ENCODE data around the gene PTGES3. TPM values are rescaled to one million over a fixed set of nuclear protein-coding genes. Genes with fewer than 3 reads are reported as not detected.
"Not testable (repeated sequence)": the region's sequence is repeated elsewhere in the genome, so short reads cannot be mapped to it uniquely, and the experiment has no call there.

Gene PTGES3
- total RNA-seq, 4 donors from 2014 or later: 101 to 132 (median 124) TPM

DNA sequence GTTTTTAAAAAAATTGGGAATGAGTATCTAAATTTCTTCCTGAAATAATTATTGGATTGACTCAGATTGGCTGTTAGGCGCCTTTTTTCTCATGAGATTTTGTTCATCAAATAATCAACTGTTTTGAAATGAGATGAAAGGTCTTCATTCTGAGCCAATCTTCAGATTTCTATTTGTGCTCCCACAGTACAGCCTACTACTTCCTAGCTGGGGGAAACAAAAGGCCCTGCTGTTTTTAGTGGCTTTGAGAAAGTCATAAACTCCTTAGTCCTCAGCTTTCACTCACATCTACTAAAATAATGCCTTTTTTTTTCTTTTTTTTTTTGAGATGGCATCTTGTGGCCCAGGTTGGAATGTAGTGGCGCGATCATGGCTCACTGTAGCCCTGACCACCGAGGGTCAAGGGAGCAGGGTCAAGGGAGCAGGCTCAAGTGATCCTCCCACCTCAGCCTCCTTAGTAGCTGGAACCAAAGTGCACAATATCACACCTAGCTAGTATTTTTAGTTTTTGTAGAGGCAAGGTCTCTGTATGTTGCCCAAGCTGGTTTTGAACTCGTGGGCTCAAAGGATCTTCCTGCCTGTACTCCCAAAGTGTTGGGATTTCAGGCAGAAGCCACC lies 21.8 kb upstream of the PTGES3 start:
- H3K36me3 ChIP-seq: peaks cover 37 to 39% of the 10 kb centered on the region in 2 donors
- WGBS, 2 donors: 88 to 92% methylated on average over 5 of the region's 5 CpGs
- TF ChIP-seq, protein P1, sequence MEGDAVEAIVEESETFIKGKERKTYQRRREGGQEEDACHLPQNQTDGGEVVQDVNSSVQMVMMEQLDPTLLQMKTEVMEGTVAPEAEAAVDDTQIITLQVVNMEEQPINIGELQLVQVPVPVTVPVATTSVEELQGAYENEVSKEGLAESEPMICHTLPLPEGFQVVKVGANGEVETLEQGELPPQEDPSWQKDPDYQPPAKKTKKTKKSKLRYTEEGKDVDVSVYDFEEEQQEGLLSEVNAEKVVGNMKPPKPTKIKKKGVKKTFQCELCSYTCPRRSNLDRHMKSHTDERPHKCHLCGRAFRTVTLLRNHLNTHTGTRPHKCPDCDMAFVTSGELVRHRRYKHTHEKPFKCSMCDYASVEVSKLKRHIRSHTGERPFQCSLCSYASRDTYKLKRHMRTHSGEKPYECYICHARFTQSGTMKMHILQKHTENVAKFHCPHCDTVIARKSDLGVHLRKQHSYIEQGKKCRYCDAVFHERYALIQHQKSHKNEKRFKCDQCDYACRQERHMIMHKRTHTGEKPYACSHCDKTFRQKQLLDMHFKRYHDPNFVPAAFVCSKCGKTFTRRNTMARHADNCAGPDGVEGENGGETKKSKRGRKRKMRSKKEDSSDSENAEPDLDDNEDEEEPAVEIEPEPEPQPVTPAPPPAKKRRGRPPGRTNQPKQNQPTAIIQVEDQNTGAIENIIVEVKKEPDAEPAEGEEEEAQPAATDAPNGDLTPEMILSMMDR (IDR thresholded peaks at IDR 0.05): no peak
- no peak for TF ChIP-seq POLR2A (IDR thresholded peaks at IDR 0.05)
- DNase-seq: no peak
- no peaks in the 10 kb centered on the region for H3K27me3 ChIP-seq
- no peak overlapping the region for H3K27ac ChIP-seq
- intact Hi-C loops (cut with DNase I): no loop called here
- H3K4me3 ChIP-seq (replicated peaks in 1 of 3): no peak overlapping the region
- no peaks in the 10 kb centered on the region for H3K4me1 ChIP-seq
- H3K9me3 ChIP-seq: no peaks in the 10 kb centered on the region

DNA sequence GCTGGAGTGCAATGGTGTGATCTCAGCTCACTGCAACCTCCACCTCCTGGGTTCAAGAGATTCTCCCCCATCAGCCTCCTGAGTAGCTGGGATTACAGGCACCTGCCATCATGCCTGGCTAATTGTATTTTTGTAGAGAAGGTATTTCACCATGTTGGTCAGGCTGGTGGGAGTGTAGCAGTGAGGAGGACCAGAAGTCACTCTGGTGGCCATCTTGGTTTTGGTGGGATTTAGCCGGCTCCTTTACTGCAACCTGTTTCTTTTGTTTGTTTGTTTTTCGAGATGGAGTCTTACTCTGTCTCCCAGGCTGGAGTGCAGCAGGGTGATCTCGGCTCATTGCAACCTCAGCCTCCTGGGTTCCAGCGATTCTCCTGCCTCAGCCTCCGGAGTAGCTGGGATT lies 16.4 kb upstream of the PTGES3 start:
- H3K9me3 ChIP-seq; H3K36me3 ChIP-seq; H3K4me1 ChIP-seq; H3K27me3 ChIP-seq; intact Hi-C loops (cut with DNase I); H3K27ac ChIP-seq; DNase-seq; H3K4me3 ChIP-seq (replicated peaks in 1 of 3): not testable (repeated sequence)
- WGBS, 2 donors: 80 to 84% methylated on average over 5 of the region's 5 CpGs

DNA sequence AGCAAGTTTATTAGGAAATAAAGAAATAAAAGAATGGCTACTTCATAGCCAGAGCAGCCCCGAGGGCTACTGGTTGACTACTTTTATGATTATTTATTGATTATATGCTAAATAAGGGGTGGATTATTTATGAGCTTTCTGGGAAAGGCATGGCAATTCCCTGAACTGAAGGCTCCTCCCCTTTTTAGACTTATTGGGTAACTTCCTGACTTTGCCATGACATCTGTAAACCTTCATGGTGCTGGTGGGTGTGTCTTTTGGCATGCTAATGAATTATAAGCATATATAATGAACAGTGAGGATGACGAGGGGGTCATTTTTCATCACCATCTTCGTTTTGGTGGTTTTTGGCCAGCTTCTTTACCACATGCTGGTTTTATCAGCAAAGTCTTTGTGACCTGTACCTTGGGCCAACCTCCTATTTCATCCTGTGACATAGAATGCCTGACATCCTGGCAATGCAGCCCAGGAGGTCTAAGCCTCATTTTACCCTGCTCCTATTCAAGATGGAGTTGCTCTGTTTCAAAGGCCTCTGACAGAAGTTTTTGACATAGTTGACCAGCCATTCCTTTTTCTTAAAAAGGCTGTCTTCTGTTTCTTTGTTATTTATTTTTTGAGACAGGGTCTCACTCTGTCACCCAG lies 11.1 kb upstream of the PTGES3 start:
- 80 to 93% methylated on average over 3 of the region's 3 CpGs for WGBS, 2 donors
- TF ChIP-seq POLR2A (IDR thresholded peaks at IDR 0.05): no peak
- Histone ChIP-seq H3K4me3 (replicated peaks in 1 of 3) (no peak overlapping the region), H3K4me1 (no peaks in the 10 kb centered on the region), H3K9me3 (no peaks in the 10 kb centered on the region), H3K36me3 (no peaks in the 10 kb centered on the region), H3K27me3 (no peaks in the 10 kb centered on the region), H3K27ac (no peak overlapping the region)
- DNase-seq: no peak
- intact Hi-C loops (cut with DNase I): no loop called here

DNA sequence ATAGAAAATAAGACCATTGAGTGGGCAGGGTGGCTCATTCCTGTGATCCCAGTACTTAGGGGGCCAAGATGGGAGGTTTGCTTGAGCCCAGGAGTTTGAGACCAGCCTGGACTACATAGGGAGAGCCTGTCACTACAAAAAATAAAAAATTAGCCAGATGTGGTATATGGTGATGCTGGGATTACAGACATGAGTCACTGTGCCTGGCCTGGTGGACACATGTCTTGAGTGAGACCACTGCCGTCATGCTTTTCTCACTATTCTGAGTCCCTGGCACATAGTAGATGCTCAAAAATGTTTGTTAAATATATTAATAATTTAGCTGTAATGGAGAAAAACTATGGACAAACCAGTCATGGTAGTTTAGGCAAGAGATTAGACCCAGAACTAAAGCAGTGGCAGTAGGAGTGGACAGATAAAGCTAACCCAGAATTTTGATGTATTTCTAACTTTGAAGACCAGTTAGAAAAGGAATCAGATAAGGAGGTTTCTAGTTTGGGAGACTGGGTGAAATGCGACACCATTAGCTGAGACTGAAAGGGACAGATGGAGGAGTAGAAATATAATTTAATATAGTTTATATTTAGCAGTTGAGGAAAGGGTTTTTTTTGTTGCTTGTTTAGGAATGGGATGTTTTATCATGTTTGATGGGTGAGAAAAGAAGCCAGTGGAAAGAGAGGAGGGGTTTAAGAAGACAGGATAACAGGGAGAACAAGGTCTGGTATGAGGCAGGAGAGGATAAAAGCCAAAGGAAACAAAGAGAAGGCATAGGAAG lies 7.4 kb upstream of the PTGES3 start:
- WGBS, 2 donors: 81 to 82% methylated on average over 2 of the region's 2 CpGs
- no peak for DNase-seq
- Histone ChIP-seq H3K27ac (no peak overlapping the region), H3K4me1 (no peaks in the 10 kb centered on the region), H3K36me3 (no peaks in the 10 kb centered on the region), H3K9me3 (no peaks in the 10 kb centered on the region), H3K27me3 (no peaks in the 10 kb centered on the region), H3K4me3 (replicated peaks in 1 of 3) (no peak overlapping the region)
- TF ChIP-seq, protein P1 (IDR thresholded peaks at IDR 0.05): no peak
- no peak for TF ChIP-seq POLR2A (IDR thresholded peaks at IDR 0.05)
- intact Hi-C loops (cut with DNase I): no loop called here

DNA sequence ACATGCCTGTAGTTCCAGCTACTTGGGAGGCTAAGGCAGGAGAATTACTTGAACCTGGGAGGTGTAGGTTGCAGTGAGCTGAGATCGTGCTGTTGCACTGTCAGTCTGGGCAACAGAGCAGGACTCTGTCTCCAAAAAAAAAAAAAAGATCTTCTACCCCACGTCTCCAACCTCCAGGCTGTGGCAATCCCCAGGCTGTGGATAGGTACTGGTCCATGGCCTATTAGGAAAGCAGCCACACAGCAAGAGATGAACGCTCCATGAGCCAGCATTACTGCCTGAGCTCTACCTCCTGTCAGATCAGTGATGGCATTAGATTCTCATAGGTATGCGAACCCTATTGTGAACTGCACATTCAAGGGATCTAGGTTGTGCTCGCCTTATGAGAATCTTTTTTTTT lies 6.1 kb upstream of the PTGES3 start:
- H3K27ac ChIP-seq: no peak overlapping the region
- TF ChIP-seq, protein P1 (IDR thresholded peaks at IDR 0.05): no peak
- no peak for TF ChIP-seq POLR2A (IDR thresholded peaks at IDR 0.05)
- no peak for DNase-seq
- no peak overlapping the region for H3K4me3 ChIP-seq (replicated peaks in 1 of 3)
- no peaks in the 10 kb centered on the region for H3K36me3 ChIP-seq
- peaks cover 3 to 5% of the 10 kb centered on the region in 2 donors for H3K4me1 ChIP-seq
- WGBS, 2 donors: 88 to 90% methylated on average over 5 of the region's 5 CpGs
- no peaks in the 10 kb centered on the region for H3K27me3 ChIP-seq
- no peaks in the 10 kb centered on the region for H3K9me3 ChIP-seq
- intact Hi-C loops (cut with DNase I): no loop called here

DNA sequence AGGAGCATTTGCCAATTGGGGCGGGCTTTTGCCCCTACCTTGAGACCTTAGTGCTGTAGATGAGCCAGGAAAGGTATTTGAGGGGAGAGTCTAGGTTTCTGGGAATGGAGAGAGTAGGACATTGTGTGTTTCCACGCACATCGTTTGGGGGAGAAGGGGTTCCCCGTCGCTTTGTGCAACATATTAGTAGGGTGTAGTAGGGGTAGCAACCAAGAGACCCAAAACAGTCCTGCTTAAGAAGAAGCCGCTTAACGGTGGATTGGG lies 694 bp upstream of the PTGES3 start:
- TF ChIP-seq, protein P1 (IDR thresholded peaks at IDR 0.05): no peak
- TF ChIP-seq POLR2A (IDR thresholded peaks at IDR 0.05): no peak
- 1 to 2% methylated on average over 7 of the region's 7 CpGs for WGBS, 2 donors
- H3K27ac ChIP-seq: peak overlapping the region; percentile 87 to 100 (median 94)
- H3K4me3 ChIP-seq (replicated peaks in 1 of 3): peak overlapping the region; percentile 4 to 40 (median 40)
- H3K9me3 ChIP-seq: no peaks in the 10 kb centered on the region
- H3K36me3 ChIP-seq: no peaks in the 10 kb centered on the region
- no peaks in the 10 kb centered on the region for H3K27me3 ChIP-seq
- no peak for DNase-seq
- peaks cover 23 to 25% of the 10 kb centered on the region in 2 donors for H3K4me1 ChIP-seq
- intact Hi-C loops (cut with DNase I): loop anchor here (5.0 kb wide), 2 partner anchors 34 to 41 kb away; partner anchors contain the start of gene ATP5F1B
